GM12873 (cell line): ENCODE results near the gene MRO.

Experiments used
- CTCF ChIP-seq: IDR thresholded peaks from 2 replicates; pipeline ENCODE4 v1.5.1; 2012; ENCODE audit warnings: low read depth, mild to moderate bottlenecking, moderate library complexity, low read length, control low read depth; ENCODE audit not compliant: insufficient read depth; ENCODE audit errors: missing control alignments

MRO gene

GRCh38 chr18:50857694-50858093 is 37.9 kb upstream of the MRO start:
- TF ChIP-seq CTCF = no peak

- no peak for TF ChIP-seq CTCF
These were observed 36.4 kb upstream of the MRO start for GRCh38 chr18:50855976-50856757.

GRCh38 chr18:50853863-50854271 is 34.1 kb upstream of the MRO start:
- no peak for TF ChIP-seq CTCF

- no peak for TF ChIP-seq CTCF
These were observed 30.7 kb upstream of the MRO start for GRCh38 chr18:50850307-50851065.

- no peak for TF ChIP-seq CTCF
These were observed 29.6 kb upstream of the MRO start for GRCh38 chr18:50849419-50849821.

- no peak for TF ChIP-seq CTCF
These were observed 29.2 kb upstream of the MRO start for GRCh38 chr18:50848991-50849390.

- TF ChIP-seq CTCF = no peak
These were observed 28.3 kb upstream of the MRO start for GRCh38 chr18:50848061-50848551.
